B cell (primary cell): Measurements from ENCODE around the gene CPNE5. TPM values are rescaled to one million over a fixed set of nuclear protein-coding genes. Genes with fewer than 3 reads are reported as not detected.

Experiments
- ATAC-seq: fragments of 200-7000 bp; cut with Tn5 transposase; one replicate; pipeline ENCODE4 v1.10.0; 2021; ENCODE audit warnings: low read depth, mild to moderate bottlenecking, moderate number of reproducible peaks, moderate library complexity
- CTCF ChIA-PET: fragments of 350-600 bp; sonication (Branson Sonifier 250); formaldehyde crosslinking; loops from one replicate; lab custom pipeline; 2021; ENCODE audit warnings: antibody characterized with exemption, inconsistent platforms; lab: Charles Lee
- POLR2A ChIA-PET: fragments of 350-600 bp; sonication (Branson Sonifier 250); formaldehyde crosslinking; loops from one replicate; lab custom pipeline; 2021; ENCODE audit warnings: antibody characterized with exemption; lab: Charles Lee
- DNase-seq: peaks from one replicate; pipeline ENCODE4 v3.0.0; 2013
- H2AFZ ChIP-seq: 2 replicates; pipeline ENCODE4 v1.6.1; 2012; ENCODE audit warnings: mild to moderate bottlenecking, low read depth, low read length; ENCODE audit not compliant: insufficient read depth, poor library complexity, severe bottlenecking
- H3K27ac ChIP-seq, 2 donors: 1 replicate in 1 of 2; 2 replicates in 1 of 2; pipeline ENCODE4 v1.5.1; 2012 to 2013; ENCODE audit warnings: low read length in 2 of 2, mild to moderate bottlenecking in 2 of 2, moderate library complexity in 1 of 2
- H3K27me3 ChIP-seq, 4 experiments: fragments of 200-600 bp in 1 of 4; sonication (generic) in 1 of 4; replicated peaks in 1 of 4; 1 replicate in 2 of 4; 2 replicates in 2 of 4; pipeline versions ENCODE4 v1.6.1 to v1.7.0; 2013 to 2016; ENCODE audit warnings: low read length in 3 of 4, mild to moderate bottlenecking in 2 of 4, mixed read lengths in 1 of 4, moderate library complexity in 1 of 4; ENCODE audit not compliant: insufficient read depth in 4 of 4, control insufficient read depth in 3 of 4; ENCODE audit errors: control extremely low read depth in 1 of 4
- H3K36me3 ChIP-seq, 2 experiments: replicated peaks in 1 of 2; 1 replicate in 1 of 2; 2 replicates in 1 of 2; pipeline versions ENCODE4 v1.6.1 to v1.7.1; 2013; ENCODE audit warnings: low read length in 1 of 2; ENCODE audit not compliant: insufficient read depth in 2 of 2, control insufficient read depth in 1 of 2; ENCODE audit errors: control extremely low read depth in 1 of 2, extremely low read depth in 1 of 2
- H3K4me1 ChIP-seq, 2 donors: fragments of 200-600 bp in 1 of 2; sonication (generic) in 1 of 2; 1 replicate in 1 of 2; 2 replicates in 1 of 2; pipeline versions ENCODE4 v1.5.1 to v1.6.1; 2013 to 2017; ENCODE audit warnings: low read length in 2 of 2; ENCODE audit not compliant: control insufficient read depth in 2 of 2, insufficient read depth in 2 of 2
- H3K4me2 ChIP-seq: replicated peaks from 2 replicates; pipeline ENCODE3; 2012; ENCODE audit warnings: mild to moderate bottlenecking, low read depth, low read length; ENCODE audit not compliant: poor library complexity, severe bottlenecking
- H3K4me3 ChIP-seq, 5 experiments: fragments of 200-600 bp in 1 of 5; sonication (generic) in 1 of 5; 1 replicate in 3 of 5; 2 replicates in 2 of 5; pipeline versions ENCODE4 v1.5.1 to v1.7.0; 2011 to 2016; ENCODE audit warnings: low read length in 4 of 5, mild to moderate bottlenecking in 4 of 5, low read depth in 2 of 5, control low read depth in 1 of 5, moderate library complexity in 1 of 5; ENCODE audit not compliant: insufficient read depth in 1 of 5; ENCODE audit errors: control extremely low read depth in 1 of 5, extremely low read depth in 1 of 5
- H3K79me2 ChIP-seq: fragments of 200-600 bp; sonication (generic); one replicate; pipeline ENCODE4 v1.6.0; 2016; ENCODE audit warnings: low read length; ENCODE audit not compliant: control insufficient read depth, insufficient read depth
- H3K9ac ChIP-seq: fragments of 200-600 bp; sonication (generic); 2 replicates; pipeline ENCODE4 v1.6.1; 2017; ENCODE audit warnings: mild to moderate bottlenecking, low read length, moderate library complexity
- H3K9me3 ChIP-seq, 3 donors: one replicate each; pipeline versions ENCODE4 v1.6.1 to v1.7.1; 2013; ENCODE audit warnings: low read length in 2 of 3; ENCODE audit not compliant: control insufficient read depth in 2 of 3, insufficient read depth in 1 of 3; ENCODE audit errors: control extremely low read depth in 1 of 3
- H4K20me1 ChIP-seq: 2 replicates; pipeline ENCODE4 v1.6.0; 2012; ENCODE audit warnings: mild to moderate bottlenecking, low read length; ENCODE audit not compliant: insufficient read depth, control insufficient read depth, poor library complexity, severe bottlenecking
- H3K27ac Mint-ChIP-seq: one replicate; pipeline ENCODE4 v1.8.0; 2021; ENCODE audit warnings: mixed read lengths
- H3K27me3 Mint-ChIP-seq: one replicate; pipeline ENCODE4 v1.8.0; 2021; ENCODE audit warnings: mixed read lengths
- H3K4me1 Mint-ChIP-seq: one replicate; pipeline ENCODE4 v1.8.0; 2021; ENCODE audit warnings: mixed read lengths
- H3K4me3 Mint-ChIP-seq: one replicate; pipeline ENCODE4 v1.8.0; 2021; ENCODE audit warnings: mixed read lengths
- H3K9me3 Mint-ChIP-seq: one replicate; pipeline ENCODE4 v1.8.0; 2022; ENCODE audit warnings: mixed read lengths; ENCODE audit not compliant: insufficient read depth
- EZH2 ChIP-seq: IDR thresholded peaks from 2 replicates; pipeline ENCODE4 v1.6.1; 2012; ENCODE audit warnings: borderline replicate concordance, low read depth, mild to moderate bottlenecking, moderate library complexity, low read length; ENCODE audit not compliant: insufficient read depth, poor library complexity, severe bottlenecking
- WGBS: methylation state at CpG from one replicate; pipeline ENCODE4 v1.1.5; 2013; ENCODE audit warnings: missing lambda C conversion rate; ENCODE audit not compliant: insufficient coverage; 5-methylcytosine and 5-hydroxymethylcytosine counted together
- intact Hi-C: fragments of 100-400 bp; cut with micrococcal nuclease; formaldehyde crosslinking; loops from one replicate; pipeline ENCODE4 v1.10.0; 2022
- polyA plus RNA-seq: library from polyadenylated mRNA; depleted of rRNA; stranded (reverse); fragments of >200 nt; gene quantifications from 2 replicates; pipeline ENCODE4 v1.2.3, GENCODE V29; 2012
- total RNA-seq, 2 donors: library from RNA; stranded (reverse); fragments of 120-200 nt in 1 of 2; gene quantifications; 1 replicate in 1 of 2; 2 replicates in 1 of 2; pipeline versions ENCODE4 v1.2.3 to v1.2.4, GENCODE V29; 2013 to 2022
- TF ChIP-seq, protein P1 (sequence below): fragments of 200-600 bp; IDR thresholded peaks from one replicate; pipeline ENCODE4 v1.8.0; 2022; ENCODE audit warnings: antibody characterized with exemption, mild to moderate bottlenecking

CPNE5 gene
- total and polyA plus RNA-seq, 2 donors (not counting 1 experiment from before 2014, with no cell fraction given) = 49.8 to 357 TPM

DNA sequence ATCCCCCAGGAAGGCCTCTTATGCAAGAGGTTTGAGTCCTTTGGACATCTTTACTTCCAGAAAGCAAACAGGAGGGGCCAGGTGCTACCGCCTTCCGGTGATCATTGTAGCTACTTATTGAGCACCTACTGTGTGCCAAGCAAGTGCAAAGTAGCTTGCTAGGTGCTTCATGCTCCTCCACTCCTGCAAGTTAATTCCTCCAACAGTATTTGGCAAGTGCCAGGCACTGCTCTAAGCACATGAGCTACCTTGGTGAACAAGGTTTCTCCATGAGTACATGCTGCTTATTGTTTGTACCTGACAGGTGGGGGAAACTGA, 2.3 kb downstream of the CPNE5 start:
- no peak overlapping the region for H2AFZ ChIP-seq
- Mint-ChIP-seq H3K4me3 (no peak overlapping the region), H3K9me3 (no peaks in the 10 kb centered on the region), H3K27me3 (peaks cover 40% of the 10 kb centered on the region), H3K27ac (no peak overlapping the region), H3K4me1 (peaks cover 14% of the 10 kb centered on the region)
- no peaks in the 10 kb centered on the region for H4K20me1 ChIP-seq
- H3K9me3 ChIP-seq = peaks cover 0 to 7% (median 0%) of the 10 kb centered on the region in 3 donors
- peaks cover 0 to 43% (median 23%) of the 10 kb centered on the region in 4 experiments for H3K27me3 ChIP-seq
- no peak for DNase-seq
- H3K36me3 ChIP-seq = no peaks in the 10 kb centered on the region
- H3K79me2 ChIP-seq = no peaks in the 10 kb centered on the region
- H3K27ac ChIP-seq = no peak overlapping the region
- TF ChIP-seq, protein P1, sequence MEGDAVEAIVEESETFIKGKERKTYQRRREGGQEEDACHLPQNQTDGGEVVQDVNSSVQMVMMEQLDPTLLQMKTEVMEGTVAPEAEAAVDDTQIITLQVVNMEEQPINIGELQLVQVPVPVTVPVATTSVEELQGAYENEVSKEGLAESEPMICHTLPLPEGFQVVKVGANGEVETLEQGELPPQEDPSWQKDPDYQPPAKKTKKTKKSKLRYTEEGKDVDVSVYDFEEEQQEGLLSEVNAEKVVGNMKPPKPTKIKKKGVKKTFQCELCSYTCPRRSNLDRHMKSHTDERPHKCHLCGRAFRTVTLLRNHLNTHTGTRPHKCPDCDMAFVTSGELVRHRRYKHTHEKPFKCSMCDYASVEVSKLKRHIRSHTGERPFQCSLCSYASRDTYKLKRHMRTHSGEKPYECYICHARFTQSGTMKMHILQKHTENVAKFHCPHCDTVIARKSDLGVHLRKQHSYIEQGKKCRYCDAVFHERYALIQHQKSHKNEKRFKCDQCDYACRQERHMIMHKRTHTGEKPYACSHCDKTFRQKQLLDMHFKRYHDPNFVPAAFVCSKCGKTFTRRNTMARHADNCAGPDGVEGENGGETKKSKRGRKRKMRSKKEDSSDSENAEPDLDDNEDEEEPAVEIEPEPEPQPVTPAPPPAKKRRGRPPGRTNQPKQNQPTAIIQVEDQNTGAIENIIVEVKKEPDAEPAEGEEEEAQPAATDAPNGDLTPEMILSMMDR = no peak
- TF ChIP-seq EZH2 = no peak
- peaks cover 18 to 23% of the 10 kb centered on the region in 2 donors for H3K4me1 ChIP-seq
- ChIA-PET POLR2A (no interaction called here), CTCF (interaction anchor here (1.6 kb wide), 1 partner anchor 13 kb away, joined by 6 read pairs; no protein-coding TSS in a partner anchor)
- no peak overlapping the region for H3K4me2 ChIP-seq
- no peak overlapping the region for H3K4me3 ChIP-seq
- 100% methylated on average over 2 of the region's 2 CpGs for WGBS
- intact Hi-C loops = no loop called here
- ATAC-seq = no peak
- no peak overlapping the region for H3K9ac ChIP-seq

DNA sequence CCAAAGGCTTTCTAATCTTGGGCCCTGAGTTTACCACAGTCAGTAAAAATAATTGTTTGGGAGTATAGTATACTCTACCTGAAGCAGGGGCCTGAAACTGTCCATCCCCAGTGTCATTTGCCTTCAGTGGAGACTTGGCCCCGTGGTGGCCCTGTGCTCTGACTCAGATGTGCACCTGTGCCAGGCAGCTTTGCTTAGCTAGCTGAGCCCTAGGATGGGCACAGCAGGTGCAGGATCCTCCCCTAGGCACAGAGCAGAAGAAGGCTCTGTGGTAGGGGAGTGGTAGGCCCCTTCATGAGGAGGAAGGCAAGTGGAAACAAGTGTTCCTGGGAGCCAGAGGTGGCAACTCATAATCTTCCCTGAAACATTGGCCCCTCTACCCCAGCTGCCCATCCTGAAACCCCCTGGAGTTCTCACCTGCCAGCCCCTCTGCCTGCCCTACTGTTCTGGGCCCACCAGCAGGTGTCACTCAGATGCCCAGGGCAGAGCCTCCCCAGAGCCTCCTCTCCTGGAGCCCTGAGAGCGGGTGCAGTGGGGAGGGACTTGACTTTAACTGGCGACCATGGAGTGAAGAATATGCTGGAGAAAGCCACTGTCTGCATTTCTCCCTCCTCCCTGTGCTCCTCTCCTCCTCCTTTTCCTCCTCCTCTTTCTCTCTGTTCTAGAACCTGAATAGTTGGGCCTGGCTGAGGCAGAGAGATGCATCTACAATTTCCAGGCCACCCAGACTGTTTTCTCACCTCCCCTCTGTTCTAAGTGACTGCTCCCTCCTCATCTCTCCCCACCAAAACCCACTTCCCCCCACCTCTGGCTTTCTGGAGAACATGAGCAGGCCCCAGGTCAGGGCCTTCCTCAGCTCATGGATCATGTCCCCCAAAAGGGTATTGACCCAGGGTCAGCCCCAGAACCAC, 2.9 kb downstream of the CPNE5 start:
- Histone ChIP-seq H3K4me3 (no peak overlapping the region), H3K9me3 (peaks cover 0 to 7% (median 0%) of the 10 kb centered on the region in 3 donors), H3K4me1 (peaks cover 18 to 23% of the 10 kb centered on the region in 2 donors), H3K4me2 (no peak overlapping the region), H3K27me3 (peaks cover 0 to 43% (median 23%) of the 10 kb centered on the region in 4 experiments), H3K27ac (no peak overlapping the region), H3K9ac (no peak overlapping the region), H2AFZ (no peak overlapping the region), H4K20me1 (no peaks in the 10 kb centered on the region), H3K36me3 (no peaks in the 10 kb centered on the region), H3K79me2 (no peaks in the 10 kb centered on the region)
- Mint-ChIP-seq H3K27ac (no peak overlapping the region), H3K9me3 (no peaks in the 10 kb centered on the region), H3K4me3 (no peak overlapping the region), H3K27me3 (peaks cover 40% of the 10 kb centered on the region), H3K4me1 (peaks cover 14% of the 10 kb centered on the region)
- no peak for TF ChIP-seq EZH2
- TF ChIP-seq, protein P1 = no peak
- ChIA-PET POLR2A (no interaction called here), CTCF (interaction anchor here (1.6 kb wide), 1 partner anchor 14 kb away, joined by 6 read pairs; no protein-coding TSS in a partner anchor)
- ATAC-seq (no peak), DNase-seq (no peak)
- WGBS = 56% methylated on average over 1 of the region's 3 CpGs
- intact Hi-C loops = no loop called here
